Heart right ventricle (tissue), 16 donors: ENCODE measurements around the gene GID8. TPM values are rescaled to one million over a fixed set of nuclear protein-coding genes. Genes with fewer than 3 reads are reported as not detected.

ENCODE experiments used
- ATAC-seq, 8 donors: fragments of 200-7000 bp; cut with Tn5 transposase; one replicate each; pipeline ENCODE4 v1.9.1; 2020; ENCODE audit warnings: mild to moderate bottlenecking in 8 of 8, moderate library complexity in 8 of 8, moderate number of reproducible peaks in 1 of 8
- DNase-seq, 2 donors: peaks; one replicate each; pipeline ENCODE4 v3.0.0-alpha.2; 2020
- H3K27ac ChIP-seq, 10 donors: fragments of 200-600 bp; sonication (generic) in 2 of 10; one replicate each; pipeline versions ENCODE4 v1.5.0 to v1.8.0; 2020 to 2022; ENCODE audit warnings: mild to moderate bottlenecking in 3 of 10
- H3K27me3 ChIP-seq, 7 donors: fragments of 200-600 bp; one replicate each; pipeline ENCODE4 v1.8.0; 2021 to 2022; ENCODE audit warnings: mild to moderate bottlenecking in 2 of 7
- H3K36me3 ChIP-seq, 9 donors: fragments of 200-600 bp; sonication (generic) in 1 of 9; one replicate each; pipeline versions ENCODE4 v1.5.0 to v1.8.0; 2020 to 2022; ENCODE audit warnings: mild to moderate bottlenecking in 2 of 9
- H3K4me1 ChIP-seq, 9 donors: fragments of 200-600 bp; sonication (generic) in 1 of 9; one replicate each; pipeline versions ENCODE4 v1.5.0 to v1.8.0; 2020 to 2022; ENCODE audit warnings: mild to moderate bottlenecking in 4 of 9
- H3K4me3 ChIP-seq, 10 donors: fragments of 200-600 bp; sonication (generic) in 2 of 10; one replicate each; pipeline versions ENCODE4 v1.5.0 to v1.8.0; 2020 to 2022; ENCODE audit warnings: mild to moderate bottlenecking in 7 of 10, moderate library complexity in 2 of 10
- H3K9me3 ChIP-seq, 11 donors: fragments of 200-600 bp in 10 of 11; sonication (generic) in 2 of 11; one replicate each; pipeline versions ENCODE4 v1.5.0 to v1.8.0; 2013 to 2022; ENCODE audit warnings: mild to moderate bottlenecking in 2 of 11, control low read depth in 1 of 11, moderate library complexity in 1 of 11
- CTCF ChIP-seq, 9 donors: fragments of 200-600 bp; sonication (generic) in 2 of 9; IDR thresholded peaks; one replicate each; pipeline versions ENCODE4 v1.5.0 to v1.8.0; 2021 to 2022; ENCODE audit warnings: antibody characterized with exemption in 9 of 9, mild to moderate bottlenecking in 5 of 9, moderate library complexity in 1 of 9
- WGBS, 2 donors: extraction: QIAGEN DNeasy Blood & Tissue Kit; methylation state at CpG; one replicate each; pipeline ENCODE4 v1.1.7; 2013; ENCODE audit warnings: inconsistent platforms in 1 of 2; 5-methylcytosine and 5-hydroxymethylcytosine counted together
- intact Hi-C, 10 donors: fragments of 100-400 bp; cut with DNase I; formaldehyde crosslinking; loops; one replicate each; pipeline versions ENCODE4 v1.11.1 to v1.14.2; 2022
- polyA plus RNA-seq, 2 donors: library from polyadenylated mRNA; stranded (reverse); fragments of 200-250 nt; gene quantifications; one replicate each; pipeline ENCODE4 v1.2.3, GENCODE V29; 2013
- total RNA-seq, 10 donors: library from RNA; stranded (reverse); fragmentation: NEBNext Ultra II Directional in 3 of 10; extraction: Animal tissue kit (Norgen Biotek cat#: 25700) in 3 of 10; gene quantifications; one replicate each; pipeline versions ENCODE4 v1.2.1 to v1.2.4, GENCODE V29; 2021 to 2023
- donor health status: Arrhythmogenic right ventricular cardiomyopathy.
- donor health status: ischemic (EF 13 %, LVEDD 7.1; RV severe dilation, severe dysfunction).
- donor health status: healthy with polysubstance abuse.
- donor health status: DM: no; HTN: yes; CAD: no.
- donor health status: DM: no; HTN: no; CAD: no.
- donor health status: ischemic (EF 25% LVEDD 6.9; RV normal size, moderate dysfunction).
- donor health status: ischemic (EF 25% LVEDD 5.7; RV mildly dilated, moderate dysfunction).
- donor health status: healthy.
- donor health status: DM: yes; HTN: yes; CAD: no.
- donor health status: Ischemic cardiomyopathy.
- donor health status: ischemic (EF 35%, LVEDD 5.7; RV mildly dilated, moderate dysfunction).
- donor health status: nonischemic (EF 11% LVEDD 7.7; RV severe dilation, severe dysfunction).
- donor health status: DM: yes; HTN: yes; CAD: no.
- donor health status: PGD.
- donor health status: ischemic (EF 29% LVEDD 5.4; RV normal size, mild dysfunction).
- donor health status: nonischemic (EF 23%, LVEDD 6.1; RV moderate dilation, normal function).

GID8 gene
- total and polyA plus RNA-seq, 12 donors: 7.0 to 19.9 (median 16.4) TPM

GRCh38 chr20:62952373-62952967 lies 14.5 kb downstream of the GID8 start, which contains the start of gene SLC17A9:
Gene SLC17A9 (plus strand): TSS chr20:62952709. CDS start chr20:62952831, 122 bp downstream.
- ATAC-seq (peak; percentile 12 to 58 (median 36)), DNase-seq (peak in 1 of 2 donors; percentile 68)
- Histone ChIP-seq H3K9me3 (peaks cover 0 to 4% (median 0%) of the 10 kb centered on the region in 11 donors), H3K4me3 (peak within 1 kb of the TSS in 9 of 10 donors; percentile 0 to 53 (median 32)), H3K27ac (peak within 1 kb of the TSS in 9 of 10 donors; percentile 58 to 86 (median 76)), H3K4me1 (peaks cover 15 to 45% (median 29%) of the 10 kb centered on the region in 9 donors), H3K27me3 (no peaks in the 10 kb centered on the region), H3K36me3 (peaks cover 0 to 37% (median 0%) of the 10 kb centered on the region in 9 donors)
- intact Hi-C loops: loop anchor here in 1 of 10 donors (10.0 kb wide), 1 partner anchor 52 kb away; the partner anchor contains the start of gene BHLHE23
- TF ChIP-seq CTCF (IDR thresholded peaks at IDR 0.05): peak in 1 of 9 donors; percentile 13
- WGBS, 2 donors: 14 to 16% methylated on average over 35 to 37 of the region's 37 CpGs

GRCh38 chr20:62952968-62953838 lies 15.3 kb downstream of the GID8 start:
- DNase-seq (no peak), ATAC-seq (peak in 5 of 8 donors; percentile 1 to 7 (median 2))
- peak overlapping the region; percentile 22 to 86 (median 76) for H3K27ac ChIP-seq
- peaks cover 0 to 4% (median 0%) of the 10 kb centered on the region in 11 donors for H3K9me3 ChIP-seq
- WGBS, 2 donors: 71 to 79% methylated on average over 19 of the region's 19 CpGs
- H3K36me3 ChIP-seq: peaks cover 0 to 30% (median 0%) of the 10 kb centered on the region in 9 donors
- H3K4me1 ChIP-seq: peaks cover 15 to 39% (median 26%) of the 10 kb centered on the region in 9 donors
- TF ChIP-seq CTCF (IDR thresholded peaks at IDR 0.05): no peak
- intact Hi-C loops: loop anchor here in 1 of 10 donors (10.0 kb wide), 1 partner anchor 52 kb away; the partner anchor contains the start of gene BHLHE23
- H3K27me3 ChIP-seq: no peaks in the 10 kb centered on the region
- H3K4me3 ChIP-seq: peak overlapping the region in 9 of 10 donors; percentile 0 to 53 (median 32)

GRCh38 chr20:62953839-62954703 lies 16.1 kb downstream of the GID8 start:
- DNase-seq: peak; percentile 66 to 76
- Histone ChIP-seq H3K36me3 (peaks cover 0 to 21% (median 0%) of the 10 kb centered on the region in 9 donors), H3K27me3 (no peaks in the 10 kb centered on the region), H3K27ac (peak overlapping the region; percentile 22 to 86 (median 76)), H3K4me3 (peak overlapping the region in 9 of 10 donors; percentile 0 to 53 (median 32)), H3K9me3 (peaks cover 0 to 3% (median 0%) of the 10 kb centered on the region in 11 donors), H3K4me1 (peaks cover 15 to 39% (median 26%) of the 10 kb centered on the region in 9 donors)
- 23 to 33% methylated on average over 32 of the region's 32 CpGs for WGBS, 2 donors
- intact Hi-C loops: loop anchor here in 1 of 10 donors (10.0 kb wide), 1 partner anchor 51 kb away; the partner anchor contains the start of gene BHLHE23
- ATAC-seq: peak; percentile 50 to 88 (median 73)
- no peak for TF ChIP-seq CTCF (IDR thresholded peaks at IDR 0.05)
